HepG2 (cell line): ENCODE results near the gene CMTM3. TPM values are rescaled to one million over a fixed set of nuclear protein-coding genes. Genes with fewer than 3 reads are reported as not detected.
A peak's percentile ranks its signal among the peaks of the same experiment; 100 is the strongest.

Experiments used
- ATAC-seq: fragments of 200-7000 bp; cut with Tn5 transposase; 3 replicates; pipeline ENCODE4 v1.9.1; 2020; ENCODE audit warnings: mild to moderate bottlenecking, moderate library complexity
- BruUV-seq: library from RNA; stranded (reverse); fragments of 400-500 nt; replicated peaks from 2 replicates; lab custom pipeline; 2021; lab: Mats Ljungman, UMichigan
- CTCF ChIA-PET: fragments of 300-600 bp; formaldehyde crosslinking; extraction: SDS; loops from one replicate; lab custom pipeline; 2021; ENCODE audit warnings: low total read pairs, inconsistent platforms, low intra/inter-chr PET ratio; lab: Yijun Ruan, JAX
- POLR2A ChIA-PET: fragments of 350-600 bp; sonication (Branson Sonifier 250); formaldehyde crosslinking; loops from one replicate; lab custom pipeline; 2020; ENCODE audit warnings: antibody characterized with exemption, inconsistent platforms; lab: Yijun Ruan, JAX
- DNase-seq: peaks from one replicate; pipeline ENCODE4 v3.0.0-alpha.2; 2015; ENCODE audit warnings: low spot score
- FAIRE-seq: peaks from 3 replicates; lab custom pipeline; 2011; peaks lifted over from hg19 to GRCh38; lab: Jason Lieb, UNC
- H2AFZ ChIP-seq: one replicate; pipeline ENCODE4 v1.6.1; 2011; ENCODE audit warnings: low read length, inconsistent platforms
- H3K27ac ChIP-seq: fragments of 300-600 bp; 3 replicates; pipeline ENCODE4 v1.8.0; 2011; ENCODE audit warnings: mixed run types, mild to moderate bottlenecking, mixed read lengths, low read length, inconsistent platforms; ENCODE audit not compliant: insufficient read depth; ENCODE audit errors: extremely low read length
- H3K27me3 ChIP-seq, 2 experiments: fragments of 200-600 bp in 1 of 2; 2 replicates in 1 of 2; 3 replicates in 1 of 2; pipeline versions ENCODE4 v1.6.0 to v1.8.0; 2011; ENCODE audit warnings: low read length in 2 of 2, mild to moderate bottlenecking in 2 of 2, moderate library complexity in 2 of 2, inconsistent platforms in 1 of 2; ENCODE audit not compliant: insufficient read depth in 2 of 2, control insufficient read depth in 1 of 2
- H3K36me3 ChIP-seq, 2 experiments: fragments of 200-600 bp in 1 of 2; replicated peaks in 1 of 2; 2 replicates in 1 of 2; 3 replicates in 1 of 2; pipeline versions ENCODE4 v1.5.1 to v1.8.0; 2011; ENCODE audit warnings: low read length in 2 of 2, inconsistent platforms in 1 of 2; ENCODE audit not compliant: insufficient read depth in 2 of 2, control insufficient read depth in 1 of 2
- H3K4me1 ChIP-seq: 2 replicates; pipeline ENCODE4 v1.5.1; 2012; ENCODE audit warnings: low read length, inconsistent platforms; ENCODE audit not compliant: insufficient read depth
- H3K4me2 ChIP-seq: 2 replicates; pipeline ENCODE4 v1.6.0; 2011; ENCODE audit warnings: low read depth, low read length, inconsistent platforms
- H3K4me3 ChIP-seq, 3 experiments: fragments of 200-600 bp in 1 of 3; sonication (generic), shearing (Covaris generic) in 1 of 3; replicated peaks in 1 of 3; 2 replicates each; pipeline ENCODE4 v1.5.1; 2011 to 2016; ENCODE audit warnings: low read length in 3 of 3, inconsistent platforms in 2 of 3, low read depth in 2 of 3, mild to moderate bottlenecking in 2 of 3, control low read depth in 1 of 3, mixed read lengths in 1 of 3; ENCODE audit not compliant: insufficient read depth in 1 of 3
- H3K79me2 ChIP-seq: one replicate; pipeline ENCODE4 v1.6.1; 2011; ENCODE audit warnings: low read length, inconsistent platforms; ENCODE audit not compliant: insufficient read depth
- H3K9ac ChIP-seq: 2 replicates; pipeline ENCODE4 v1.6.0; 2011; ENCODE audit warnings: mild to moderate bottlenecking, low read depth, low read length, inconsistent platforms; ENCODE audit not compliant: insufficient read depth
- H3K9me3 ChIP-seq: 2 replicates; pipeline ENCODE4 v1.5.1; 2012; ENCODE audit warnings: mild to moderate bottlenecking, low read length
- H4K20me1 ChIP-seq: 2 replicates; pipeline ENCODE4 v1.6.0; 2011; ENCODE audit warnings: inconsistent platforms, mild to moderate bottlenecking, low read length, moderate library complexity; ENCODE audit not compliant: insufficient read depth
- ISL2 ChIP-seq: sonication (generic); formaldehyde crosslinking; IDR thresholded peaks from 2 replicates; pipeline ENCODE4 v1.5.0; 2020; ENCODE audit warnings: missing genetic modification reagents
- NAIF1 ChIP-seq: sonication (generic); formaldehyde crosslinking; IDR thresholded peaks from 2 replicates; pipeline ENCODE4 v1.5.0; 2020; ENCODE audit warnings: mild to moderate bottlenecking, missing genetic modification reagents, borderline replicate concordance
- POGZ ChIP-seq: sonication (generic); formaldehyde crosslinking; IDR thresholded peaks from 2 replicates; pipeline ENCODE4 v1.4.0; 2020; ENCODE audit warnings: mild to moderate bottlenecking, missing genetic modification reagents
- SNAI1 ChIP-seq: sonication (generic); formaldehyde crosslinking; IDR thresholded peaks from 2 replicates; pipeline ENCODE4 v1.5.0; 2020; ENCODE audit warnings: mild to moderate bottlenecking, missing genetic modification reagents, borderline replicate concordance
- SP4 ChIP-seq: sonication (generic); formaldehyde crosslinking; IDR thresholded peaks from 2 replicates; pipeline ENCODE4 v1.8.1; 2023; ENCODE audit warnings: mild to moderate bottlenecking, missing genetic modification reagents
- THAP8 ChIP-seq: sonication (generic); formaldehyde crosslinking; IDR thresholded peaks from 2 replicates; pipeline ENCODE4 v1.5.1; 2020; ENCODE audit warnings: missing genetic modification reagents, mild to moderate bottlenecking, borderline replicate concordance
- ZBTB7B ChIP-seq: sonication (generic); formaldehyde crosslinking; IDR thresholded peaks from 2 replicates; pipeline ENCODE4 v1.4.0; 2020; ENCODE audit warnings: missing genetic modification reagents
- ZFP36L1 ChIP-seq: sonication (generic); formaldehyde crosslinking; IDR thresholded peaks from 2 replicates; pipeline ENCODE4 v1.8.0; 2022; ENCODE audit warnings: mild to moderate bottlenecking, missing genetic modification reagents, moderate library complexity
- ZNF225 ChIP-seq: sonication (generic); formaldehyde crosslinking; IDR thresholded peaks from 2 replicates; pipeline ENCODE4 v1.4.0; 2020; ENCODE audit warnings: mild to moderate bottlenecking, missing genetic modification reagents
- WGBS: methylation state at CpG from one replicate; pipeline ENCODE4 v1.1.6; 2017; ENCODE audit warnings: low lambda C conversion rate; 5-methylcytosine and 5-hydroxymethylcytosine counted together
- in situ Hi-C: cut with HindIII; loops from 2 replicates; pipeline ENCODE4 v1.10.0; 2017; ENCODE audit warnings: low pct_unique_long_range_greater_than_20kb; ENCODE audit not compliant: extremely low pct_ligation_motif_present
- intact Hi-C: fragments of 100-400 bp; cut with micrococcal nuclease; formaldehyde crosslinking; loops from one replicate; pipeline ENCODE4 v1.10.0; 2022; ENCODE audit not compliant: unreplicated experiment
- polyA plus RNA-seq, 8 experiments: library from polyadenylated mRNA; depleted of rRNA in 3 of 8; stranded (reverse) in 7 of 8; unstranded in 1 of 8; fragments of >200 nt; fragmentation: Illumina TruSeq in 4 of 8; extraction: Trizol in 4 of 8; gene quantifications; 2 replicates each; pipeline versions ENCODE4 v1.2.1 to v1.2.3, GENCODE V29; 2011 to 2016; ENCODE audit warnings: low read depth in 4 of 8, missing spikeins in 1 of 8, mixed read lengths in 1 of 8; ENCODE audit not compliant: insufficient read depth in 1 of 8
- total RNA-seq, 5 experiments: library from RNA; depleted of rRNA; stranded (reverse); fragments of >200 nt; fragmentation: Illumina TruSeq; extraction: Trizol; gene quantifications; 2 replicates each; pipeline ENCODE4 v1.2.3, GENCODE V29; 2016; ENCODE audit warnings: low read depth in 1 of 5

The CMTM3 gene
- total and polyA plus RNA-seq, 2 of the 13 experiments (the other 11 are each of a cell fraction or from before 2014, with no cell fraction given) = 29.2 to 48.7 TPM

GRCh38 chr16:66605979-66606751 is 1.7 kb downstream of the CMTM3 start:
- ATAC-seq (no peak), DNase-seq (no peak)
- Histone ChIP-seq H2AFZ (no peak overlapping the region), H3K27me3 (no peaks in the 10 kb centered on the region)
- TF ChIP-seq THAP8 (CRISPR knock-in tag) = no peak
- TF ChIP-seq POGZ = 0 out of 2 replicates have a peak, but pooled peaks have one; percentile 16
- TF ChIP-seq SNAI1 (CRISPR knock-in tag) = 0 out of 2 replicates have a peak, but pooled peaks have one; percentile 44
- 0 out of 2 replicates have a peak, but pooled peaks have one; percentile 12 for TF ChIP-seq ZFP36L1 (CRISPR knock-in tag)
- peak; percentile 15; the same call in 1 of the 2 replicates for TF ChIP-seq ZNF225 (CRISPR knock-in tag)
- 0 out of 2 replicates have a peak, but pooled peaks have one; percentile 1 for TF ChIP-seq ZBTB7B (CRISPR knock-in tag)
- no peak for TF ChIP-seq NAIF1 (CRISPR knock-in tag)
- no peak for TF ChIP-seq ISL2 (CRISPR knock-in tag)
- 0 out of 2 replicates have a peak, but pooled peaks have one; percentile 25 for TF ChIP-seq SP4 (CRISPR knock-in tag)
- TF ChIP-seq, all 625 proteins: peak for 6
- Histone ChIP-seq H3K9ac (peak overlapping the region; percentile 81), H3K4me3 (peak overlapping the region; percentile 81 to 87 (median 86); a peak in 5 of 6 replicates), H3K4me1 (peaks cover 55% of the 10 kb centered on the region), H3K9me3 (no peaks in the 10 kb centered on the region), H3K36me3 (peaks cover 15 to 22% of the 10 kb centered on the region in 2 experiments), H3K27ac (peak overlapping the region; percentile 54), H3K79me2 (peaks cover 9% of the 10 kb centered on the region), H4K20me1 (peaks cover 13% of the 10 kb centered on the region; the same call in 1 of the 2 replicates), H3K4me2 (peak overlapping the region; percentile 83)
- in situ Hi-C loops = loop anchor here (5.0 kb wide), 2 partner anchors 86 to 261 kb away; no protein-coding TSS in a partner anchor
- intact Hi-C loops = loop anchor here (2.0 kb wide), 2 partner anchors 53 to 89 kb away; partner anchors contain the start of gene CKLF
- ChIA-PET POLR2A (no interaction called here), CTCF (interaction anchor here (3.0 kb wide), 1 partner anchor 45 kb away, joined by 12 read pairs; no protein-coding TSS in a partner anchor)
- BruUV-seq = TSS peak; percentile 60
- 72% methylated on average over 10 of the region's 10 CpGs for WGBS
- no peak for FAIRE-seq
